PC-9 (cell line): Measurements from ENCODE around the gene RALGPS1. TPM values are rescaled to one million over a fixed set of nuclear protein-coding genes. Genes with fewer than 3 reads are reported as not detected.

Source experiments
- BruUV-seq: library from RNA; stranded (reverse); fragments of 400-500 nt; replicated peaks from 2 replicates; lab custom pipeline; 2021; lab: Mats Ljungman, UMichigan
- CTCF ChIA-PET: fragments of 300-600 bp; sonication (Branson Sonifier 250); formaldehyde crosslinking; loops from one replicate; lab custom pipeline; 2022; ENCODE audit warnings: antibody characterized with exemption; lab: Charles Lee
- POLR2A ChIA-PET: fragments of 300-600 bp; sonication (Branson Sonifier 250); formaldehyde crosslinking; loops from one replicate; lab custom pipeline; 2022; ENCODE audit warnings: antibody characterized with exemption; ENCODE audit not compliant: unreplicated experiment; lab: Charles Lee
- DNase-seq, 2 experiments: peaks; one replicate each; pipeline versions ENCODE4 v3.0.0 to v3.0.0-alpha.2; 2015 to 2022; ENCODE audit warnings: mixed read lengths in 1 of 2
- H2AFZ ChIP-seq: fragments of 200-600 bp; sonication (generic); 2 replicates; pipeline ENCODE4 v1.8.1; 2017; ENCODE audit warnings: antibody characterized with exemption
- H3F3A ChIP-seq: fragments of 200-600 bp; sonication (generic); 2 replicates; pipeline ENCODE4 v1.8.1; 2017; ENCODE audit warnings: antibody characterized with exemption, mild to moderate bottlenecking, low read depth; ENCODE audit not compliant: insufficient read depth
- H3K27ac ChIP-seq: fragments of 200-600 bp; sonication (generic); 2 replicates; pipeline ENCODE4 v1.6.1; 2016; ENCODE audit warnings: mixed run types
- H3K27me3 ChIP-seq: fragments of 200-600 bp; sonication (generic); 2 replicates; pipeline ENCODE4 v1.6.1; 2016; ENCODE audit warnings: low read depth, mixed run types; ENCODE audit not compliant: insufficient read depth
- H3K36me3 ChIP-seq: fragments of 200-600 bp; sonication (generic); 2 replicates; pipeline ENCODE4 v1.6.1; 2016; ENCODE audit warnings: low read depth, mixed run types
- H3K4me1 ChIP-seq: fragments of 200-600 bp; sonication (generic); replicated peaks from 2 replicates; pipeline ENCODE4 v1.6.1; 2016; ENCODE audit warnings: mixed run types; ENCODE audit not compliant: insufficient read depth
- H3K4me2 ChIP-seq: fragments of 200-600 bp; sonication (generic); 2 replicates; pipeline ENCODE4 v1.6.1; 2017; ENCODE audit warnings: mixed run types
- H3K4me3 ChIP-seq: fragments of 200-600 bp; sonication (generic); 2 replicates; pipeline ENCODE4 v1.6.1; 2016; ENCODE audit warnings: mixed run types
- H3K79me2 ChIP-seq: fragments of 200-600 bp; sonication (generic); 2 replicates; pipeline ENCODE4 v1.6.1; 2017; ENCODE audit warnings: low read depth, mixed run types
- H3K9me2 ChIP-seq: fragments of 200-600 bp; sonication (generic); 2 replicates; pipeline ENCODE4 v1.8.1; 2017; ENCODE audit warnings: mild to moderate bottlenecking; ENCODE audit not compliant: insufficient read depth
- H3K9me3 ChIP-seq: fragments of 200-600 bp; sonication (generic); 2 replicates; pipeline ENCODE4 v1.8.1; 2016; ENCODE audit warnings: low read depth; ENCODE audit not compliant: insufficient read depth
- H4K20me1 ChIP-seq: fragments of 200-600 bp; sonication (generic); 2 replicates; pipeline ENCODE4 v1.8.1; 2017; ENCODE audit not compliant: insufficient read depth
- EZH2 ChIP-seq: fragments of 200-600 bp; sonication (generic); IDR thresholded peaks from 2 replicates; pipeline ENCODE4 v1.8.0; 2017; ENCODE audit warnings: antibody characterized with exemption, low read depth
- intact Hi-C: fragments of 100-400 bp; cut with micrococcal nuclease; formaldehyde crosslinking; loops from one replicate; pipeline ENCODE4 v1.10.0; 2022; ENCODE audit not compliant: unreplicated experiment
- total RNA-seq: library from RNA; stranded (reverse); gene quantifications from 2 replicates; pipeline ENCODE4 v1.2.3, GENCODE V29; 2021
- TF ChIP-seq, protein P1 (sequence below): fragments of 200-600 bp; sonication (generic); conservative IDR thresholded peaks from 2 replicates; pipeline ENCODE4 v1.6.1; 2017; ENCODE audit warnings: mixed run types, antibody characterized with exemption, mild to moderate bottlenecking, moderate library complexity

RALGPS1 gene
- total RNA-seq, 1 experiment from 2014 or later = 23.3 TPM

DNA sequence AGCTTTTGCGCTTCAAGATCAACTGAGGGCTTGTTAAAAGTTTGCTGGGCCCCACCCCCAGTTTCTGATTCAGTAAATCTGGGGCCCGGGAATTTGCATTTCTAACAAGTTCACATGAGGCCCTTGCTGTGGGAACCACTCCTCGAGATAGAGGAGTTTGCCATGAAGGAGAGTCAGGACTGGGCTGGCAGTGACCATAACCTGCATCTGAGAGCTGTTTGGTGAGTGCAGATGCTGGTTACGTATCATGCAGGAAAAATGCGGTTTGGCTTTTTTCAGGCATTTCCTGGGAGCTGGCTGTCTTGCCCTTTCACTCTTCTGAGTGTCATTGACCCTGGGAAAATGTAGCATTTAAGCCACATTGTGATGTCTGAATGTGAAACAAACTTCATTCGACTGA lies 217.3 kb downstream of the RALGPS1 start:
- intact Hi-C loops = loop anchor here (2.0 kb wide), 1 partner anchor 55 kb away; no protein-coding TSS in a partner anchor
- H3K4me2 ChIP-seq = peak overlapping the region; percentile 64
- DNase-seq = peak; percentile 36 to 83

DNA sequence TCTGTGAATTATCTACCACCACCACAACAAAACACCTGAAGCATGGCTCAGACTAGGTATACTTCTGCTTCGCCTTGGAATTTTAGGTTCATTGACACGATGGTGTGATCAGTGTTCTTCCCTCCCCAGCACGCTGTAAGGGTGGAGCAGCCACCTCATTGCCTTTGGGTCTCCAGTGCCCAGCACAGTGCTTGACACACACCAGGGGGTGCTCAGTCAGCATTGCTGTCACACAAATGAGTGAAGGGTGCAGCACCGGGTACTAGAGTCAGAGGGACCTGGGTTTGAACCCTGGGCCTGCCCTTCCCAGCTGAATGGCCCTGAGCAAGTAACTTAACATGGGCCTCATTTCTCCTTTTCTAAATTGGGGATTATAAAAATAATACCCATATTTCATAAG lies 217.8 kb downstream of the RALGPS1 start:
- Histone ChIP-seq H4K20me1 (no peaks in the 10 kb centered on the region), H3K79me2 (no peaks in the 10 kb centered on the region), H3K9me3 (no peaks in the 10 kb centered on the region; the same call in 1 of the 2 replicates), H3K4me1 (peaks cover 48% of the 10 kb centered on the region), H3F3A (peaks cover 25% of the 10 kb centered on the region), H3K9me2 (no peaks in the 10 kb centered on the region), H3K36me3 (no peaks in the 10 kb centered on the region), H2AFZ (no peak overlapping the region), H3K27ac (peak overlapping the region; percentile 80), H3K27me3 (no peaks in the 10 kb centered on the region), H3K4me3 (no peak overlapping the region), H3K4me2 (peak overlapping the region; percentile 64)
- TF ChIP-seq, protein P1, sequence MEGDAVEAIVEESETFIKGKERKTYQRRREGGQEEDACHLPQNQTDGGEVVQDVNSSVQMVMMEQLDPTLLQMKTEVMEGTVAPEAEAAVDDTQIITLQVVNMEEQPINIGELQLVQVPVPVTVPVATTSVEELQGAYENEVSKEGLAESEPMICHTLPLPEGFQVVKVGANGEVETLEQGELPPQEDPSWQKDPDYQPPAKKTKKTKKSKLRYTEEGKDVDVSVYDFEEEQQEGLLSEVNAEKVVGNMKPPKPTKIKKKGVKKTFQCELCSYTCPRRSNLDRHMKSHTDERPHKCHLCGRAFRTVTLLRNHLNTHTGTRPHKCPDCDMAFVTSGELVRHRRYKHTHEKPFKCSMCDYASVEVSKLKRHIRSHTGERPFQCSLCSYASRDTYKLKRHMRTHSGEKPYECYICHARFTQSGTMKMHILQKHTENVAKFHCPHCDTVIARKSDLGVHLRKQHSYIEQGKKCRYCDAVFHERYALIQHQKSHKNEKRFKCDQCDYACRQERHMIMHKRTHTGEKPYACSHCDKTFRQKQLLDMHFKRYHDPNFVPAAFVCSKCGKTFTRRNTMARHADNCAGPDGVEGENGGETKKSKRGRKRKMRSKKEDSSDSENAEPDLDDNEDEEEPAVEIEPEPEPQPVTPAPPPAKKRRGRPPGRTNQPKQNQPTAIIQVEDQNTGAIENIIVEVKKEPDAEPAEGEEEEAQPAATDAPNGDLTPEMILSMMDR = no peak
- no peak for TF ChIP-seq EZH2
- intact Hi-C loops = loop anchor here (2.0 kb wide), 1 partner anchor 54 kb away; no protein-coding TSS in a partner anchor
- CTCF ChIA-PET = no interaction called here
- POLR2A ChIA-PET = interaction anchor here (0.6 kb wide), 1 partner anchor 177 kb away, joined by 3 read pairs; no protein-coding TSS in a partner anchor
- no TSS peak for BruUV-seq
- no peak for DNase-seq

More for the DNA sequence above, 217.3 kb downstream of the RALGPS1 start:
- Histone ChIP-seq H3K9me3 (no peaks in the 10 kb centered on the region; the same call in 1 of the 2 replicates), H2AFZ (no peak overlapping the region), H4K20me1 (no peaks in the 10 kb centered on the region), H3K27ac (peak overlapping the region; percentile 80), H3K79me2 (no peaks in the 10 kb centered on the region), H3K36me3 (no peaks in the 10 kb centered on the region), H3K4me3 (no peak overlapping the region), H3K4me1 (peaks cover 48% of the 10 kb centered on the region), H3K9me2 (no peaks in the 10 kb centered on the region), H3F3A (peaks cover 25% of the 10 kb centered on the region), H3K27me3 (no peaks in the 10 kb centered on the region)
- BruUV-seq = no TSS peak
- POLR2A ChIA-PET = interaction anchor here (0.6 kb wide), 1 partner anchor 176 kb away, joined by 3 read pairs; no protein-coding TSS in a partner anchor
- TF ChIP-seq, protein P1 = no peak
- TF ChIP-seq EZH2 = no peak
- CTCF ChIA-PET = no interaction called here

DNA sequence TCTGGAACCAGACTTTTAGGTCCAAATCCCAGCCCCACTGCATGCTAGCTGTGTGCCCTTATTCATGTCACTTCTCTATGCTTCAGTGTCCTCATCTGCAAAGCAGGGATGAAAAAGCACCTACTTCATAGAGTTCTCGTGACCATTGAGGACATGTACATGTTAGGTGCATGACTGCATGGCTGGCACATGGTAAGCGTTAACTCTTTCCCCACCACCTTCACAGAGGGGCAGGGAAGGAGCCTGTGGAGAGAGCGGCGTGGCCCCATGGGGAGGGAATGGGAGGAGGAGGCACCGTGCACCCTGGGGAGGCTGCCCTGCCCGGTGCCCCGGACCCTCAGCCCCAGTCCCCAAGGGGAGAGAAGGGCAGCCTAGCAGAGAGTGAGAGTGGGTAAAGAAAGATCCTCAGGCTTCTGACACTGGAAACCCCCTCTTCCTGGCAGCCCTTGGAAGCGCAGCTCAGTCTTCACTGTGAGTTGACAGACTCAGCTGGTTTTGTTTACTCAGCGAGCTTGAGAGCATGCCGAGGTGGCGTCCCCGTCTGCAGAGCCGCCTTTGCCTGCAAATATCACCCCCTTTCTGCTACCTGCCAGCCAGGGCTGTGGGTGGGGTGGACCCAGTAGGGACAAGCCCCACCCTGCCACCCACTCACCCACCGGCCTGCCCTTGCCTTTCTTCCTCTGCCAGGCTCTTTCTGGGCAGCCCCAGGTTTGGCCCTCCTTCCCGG lies 218.5 kb downstream of the RALGPS1 start:
- Histone ChIP-seq H3K9me2 (no peaks in the 10 kb centered on the region), H3K9me3 (no peaks in the 10 kb centered on the region), H3F3A (peaks cover 25% of the 10 kb centered on the region), H3K27me3 (no peaks in the 10 kb centered on the region), H3K79me2 (no peaks in the 10 kb centered on the region), H3K36me3 (no peaks in the 10 kb centered on the region), H3K27ac (no peak overlapping the region), H4K20me1 (no peaks in the 10 kb centered on the region), H3K4me2 (no peak overlapping the region), H3K4me3 (no peak overlapping the region), H3K4me1 (peaks cover 48% of the 10 kb centered on the region), H2AFZ (no peak overlapping the region)
- POLR2A ChIA-PET = no interaction called here
- TF ChIP-seq, protein P1 = no peak
- no peak for TF ChIP-seq EZH2
- no peak for DNase-seq
- intact Hi-C loops = loop anchor here (2.0 kb wide), 1 partner anchor 54 kb away; no protein-coding TSS in a partner anchor
- CTCF ChIA-PET = no interaction called here
- BruUV-seq = no TSS peak
